ENCODE measurements around the gene MED10. TPM values are rescaled to one million over a fixed set of nuclear protein-coding genes. Genes with fewer than 3 reads are reported as not detected.
A peak's percentile ranks its signal among the peaks of the same experiment; 100 is the strongest.

Gene MED10
- total and polyA plus RNA-seq, 2 of the 4 experiments (the other 2 are of a cell fraction), result 9.1 to 60.0 TPM

- POLR2A ChIA-PET (ENCODE audit: unreplicated experiment), result no interaction called here
- Histone ChIP-seq H3K4me2 (ENCODE audit: low read depth, low read length) (no peak overlapping the region), H2BK120ac (ENCODE audit: low read depth, low read length) (no peak overlapping the region), H3K9me3 (ENCODE audit: control insufficient read depth, insufficient read depth, low read length) (no peaks in the 10 kb centered on the region), H2AK9ac (replicated peaks; ENCODE audit: low read depth, low read length, poor library complexity) (no peak overlapping the region), H2BK5ac (ENCODE audit: low read depth, low read length, poor library complexity, severe bottlenecking) (no peak overlapping the region), H4K20me1 (ENCODE audit: insufficient read depth, low read length) (no peaks in the 10 kb centered on the region), H2BK20ac (ENCODE audit: low read depth, low read length) (no peak overlapping the region), H4K91ac (ENCODE audit: insufficient read depth, low read depth, low read length) (no peak overlapping the region), H3K56ac (ENCODE audit: extremely low read depth, insufficient read depth, low read length) (no peak overlapping the region), H3K4me1 (ENCODE audit: control insufficient read depth, insufficient read depth, low read length) (no peaks in the 10 kb centered on the region), H4K8ac (ENCODE audit: low read depth in 2 of 2, low read length in 2 of 2) (no peak overlapping the region), H3K4ac (ENCODE audit: low read depth, low read length) (no peak overlapping the region), H2BK15ac (ENCODE audit: low read depth, low read length) (no peak overlapping the region), H3K9me1 (ENCODE audit: insufficient read depth, low read length) (no peaks in the 10 kb centered on the region), H3K23ac (ENCODE audit: low read depth, low read length) (no peak overlapping the region), H3K18ac (ENCODE audit: low read depth, low read length) (no peak overlapping the region), H2AK5ac (ENCODE audit: low read depth, low read length) (no peak overlapping the region), H3K27me3 (ENCODE audit: control insufficient read depth, insufficient read depth, low read length) (peaks cover 2% of the 10 kb centered on the region), H3K4me3 (ENCODE audit: insufficient read depth, low read depth, low read length) (no peak overlapping the region), H4K5ac (ENCODE audit: low read depth, low read length) (no peak overlapping the region), H3K14ac (replicated peaks; ENCODE audit: low read depth, low read length) (no peak overlapping the region), H3K9ac (ENCODE audit: low read depth, low read length) (no peak overlapping the region), H2AFZ (replicated peaks; ENCODE audit: low read length, poor library complexity) (no peak overlapping the region), H3K36me3 (ENCODE audit: control insufficient read depth, insufficient read depth, low read length) (no peaks in the 10 kb centered on the region), H3K27ac (ENCODE audit: insufficient read depth, low read length) (no peak overlapping the region), H3K79me1 (ENCODE audit: low read depth in 1 of 2, low read length in 2 of 2) (no peaks in the 10 kb centered on the region)
- CTCF ChIA-PET, result no interaction called here
- BruUV-seq (replicated peaks), result no TSS peak
- dilution Hi-C loops (cut with HindIII; ENCODE audit: low sequenced_read_pairs, unreplicated experiment), result no loop called here
- TF ChIP-seq FOS (IDR thresholded peaks at IDR 0.05; ENCODE audit: low read depth, low read length), result no peak
- TF ChIP-seq CEBPB (IDR thresholded peaks at IDR 0.05; ENCODE audit: low read depth, low read length), result peak; percentile 53; the same call in 1 of the 2 replicates
- DNase-seq (peak; percentile 1), ATAC-seq (ENCODE audit: low read depth) (no peak)
- in situ Hi-C loops (cut with MboI; ENCODE audit: low sequenced_read_pairs), result no loop called here
- intact Hi-C loops (cut with micrococcal nuclease), result no loop called here
- 35% methylated on average over 6 of the region's 8 CpGs; no CpG with 5 or more reads in 1 of the 2 experiments for WGBS, 2 experiments (ENCODE audit: extremely low coverage in 2 of 2, insufficient read length in 1 of 2)
These were observed 30.5 kb upstream of the MED10 start for GRCh38 chr5:6408627-6409446.

Data from IMR-90 (cell line).